Common myeloid progenitor, CD34-positive (primary cell): Measurements from ENCODE around the gene CC2D1A.

Experiments used
- CTCF ChIA-PET: fragments of 350-600 bp; sonication (Branson Sonifier 250); formaldehyde crosslinking; loops from one replicate; lab custom pipeline; 2021; ENCODE audit warnings: antibody characterized with exemption; lab: Charles Lee
- POLR2A ChIA-PET: fragments of 350-600 bp; sonication (Branson Sonifier 250); formaldehyde crosslinking; loops from one replicate; lab custom pipeline; 2021; ENCODE audit warnings: antibody characterized with exemption; lab: Charles Lee
- DNase-seq, 3 donors: peaks; one replicate each; pipeline versions ENCODE4 v3.0.0 to v3.0.0-alpha.2; 2013
- H3K27ac ChIP-seq, 2 experiments: 1 replicate in 1 of 2; 2 replicates in 1 of 2; pipeline ENCODE4 v1.7.0; 2013; ENCODE audit warnings: inconsistent platforms in 2 of 2, low read length in 2 of 2, mild to moderate bottlenecking in 2 of 2, low read depth in 1 of 2, moderate library complexity in 1 of 2; ENCODE audit not compliant: severe bottlenecking in 2 of 2, insufficient read depth in 1 of 2, poor library complexity in 1 of 2
- H3K27me3 ChIP-seq, 5 experiments: replicated peaks in 2 of 5; 1 replicate in 3 of 5; 2 replicates in 2 of 5; pipeline versions ENCODE4 v1.6.1 to v1.7.0; 2013; ENCODE audit warnings: low read length in 4 of 5, mild to moderate bottlenecking in 2 of 5, moderate library complexity in 2 of 5, inconsistent platforms in 1 of 5; ENCODE audit not compliant: insufficient read depth in 5 of 5, control insufficient read depth in 4 of 5
- H3K36me3 ChIP-seq, 4 experiments: 1 replicate in 2 of 4; 2 replicates in 2 of 4; pipeline versions ENCODE4 v1.6.1 to v1.7.0; 2013; ENCODE audit warnings: low read length in 3 of 4, control low read depth in 1 of 4, mild to moderate bottlenecking in 1 of 4; ENCODE audit not compliant: control insufficient read depth in 4 of 4, insufficient read depth in 4 of 4
- H3K4me1 ChIP-seq, 4 experiments: 1 replicate in 3 of 4; 2 replicates in 1 of 4; pipeline versions ENCODE4 v1.6.1 to v1.7.1; 2013; ENCODE audit warnings: low read length in 3 of 4, mild to moderate bottlenecking in 3 of 4, control low read depth in 1 of 4, inconsistent platforms in 1 of 4, moderate library complexity in 1 of 4; ENCODE audit not compliant: control insufficient read depth in 4 of 4, insufficient read depth in 4 of 4; ENCODE audit errors: control extremely low read depth in 1 of 4
- H3K4me3 ChIP-seq, 7 experiments: 1 replicate in 4 of 7; 2 replicates in 3 of 7; pipeline versions ENCODE4 v1.5.1 to v1.7.0; 2013; ENCODE audit warnings: mild to moderate bottlenecking in 7 of 7, low read length in 6 of 7, moderate library complexity in 6 of 7, inconsistent platforms in 2 of 7, low read depth in 2 of 7, control low read depth in 1 of 7; ENCODE audit not compliant: insufficient read depth in 4 of 7, control insufficient read depth in 1 of 7; ENCODE audit errors: extremely low read depth in 1 of 7
- H3K9me3 ChIP-seq, 5 experiments: 1 replicate in 4 of 5; 2 replicates in 1 of 5; pipeline versions ENCODE4 v1.6.1 to v1.7.1; 2013; ENCODE audit warnings: low read length in 4 of 5, mild to moderate bottlenecking in 2 of 5, inconsistent platforms in 1 of 5, low read depth in 1 of 5, moderate library complexity in 1 of 5; ENCODE audit not compliant: control insufficient read depth in 4 of 5, insufficient read depth in 2 of 5; ENCODE audit errors: control extremely low read depth in 1 of 5
- WGBS: methylation state at CpG from one replicate; pipeline ENCODE4 v1.1.5; 2013; ENCODE audit not compliant: insufficient coverage; 5-methylcytosine and 5-hydroxymethylcytosine counted together

Gene CC2D1A

GRCh38 chr19:13899912-13900584 lies 6.0 kb upstream of the CC2D1A start:
- ChIA-PET POLR2A (no interaction called here), CTCF (interaction anchor here (0.9 to 1.6 kb wide), 5 partner anchors 11 to 172 kb away, joined by 3 to 4 read pairs (median 3); partner anchors contain the start of gene MISP3)
- H3K27ac ChIP-seq, result no peak overlapping the region
- H3K36me3 ChIP-seq, result no peaks in the 10 kb centered on the region
- H3K4me3 ChIP-seq, result no peak overlapping the region
- H3K27me3 ChIP-seq, result no peaks in the 10 kb centered on the region
- DNase-seq, result no peak
- no peaks in the 10 kb centered on the region for H3K9me3 ChIP-seq
- H3K4me1 ChIP-seq, result peaks cover 0 to 4% (median 2%) of the 10 kb centered on the region in 4 experiments
- 89% methylated on average over 5 of the region's 5 CpGs for WGBS

- Histone ChIP-seq H3K27ac (no peak overlapping the region), H3K9me3 (no peaks in the 10 kb centered on the region), H3K27me3 (no peaks in the 10 kb centered on the region), H3K36me3 (no peaks in the 10 kb centered on the region), H3K4me3 (no peak overlapping the region), H3K4me1 (peaks cover 0 to 16% (median 14%) of the 10 kb centered on the region in 4 experiments)
- peak; percentile 38 to 54 (median 44) for DNase-seq
- WGBS, result 59% methylated on average over 4 of the region's 4 CpGs
- ChIA-PET CTCF (interaction anchor here (1.0 to 3.2 kb wide), 10 partner anchors 9 to 166 kb away, joined by 3 to 8 read pairs (median 4); no protein-coding TSS in a partner anchor), POLR2A (no interaction called here)
Observed at GRCh38 chr19:13902993-13903555, 2.9 kb upstream of the CC2D1A start.

- ChIA-PET POLR2A (interaction anchor here (1.1 kb wide), 1 partner anchor 26 kb away, joined by 3 read pairs; no protein-coding TSS in a partner anchor), CTCF (interaction anchor here (0.9 to 1.6 kb wide), 4 partner anchors 10 to 207 kb away, joined by 3 to 5 read pairs (median 3); partner anchors contain the start of gene PODNL1)
- H3K36me3 ChIP-seq, result peaks cover 3 to 17% (median 8%) of the 10 kb centered on the region in 4 experiments
- H3K27ac ChIP-seq, result peak overlapping the region in 1 of 2 experiments; percentile 58
- H3K4me3 ChIP-seq, result peak overlapping the region; percentile 42 to 91 (median 81)
- WGBS, result 1% methylated on average over 10 of the region's 13 CpGs
- no peaks in the 10 kb centered on the region for H3K27me3 ChIP-seq
- DNase-seq, result no peak
- peaks cover 0 to 16% (median 14%) of the 10 kb centered on the region in 4 experiments for H3K4me1 ChIP-seq
- H3K9me3 ChIP-seq, result no peaks in the 10 kb centered on the region
Observed at GRCh38 chr19:13906521-13906904, 512 bp downstream of the CC2D1A start.

- H3K36me3 ChIP-seq, result peaks cover 3 to 17% (median 8%) of the 10 kb centered on the region in 4 experiments
- peaks cover 0 to 16% (median 14%) of the 10 kb centered on the region in 4 experiments for H3K4me1 ChIP-seq
- H3K4me3 ChIP-seq, result peak overlapping the region in 6 of 7 experiments; percentile 68 to 91 (median 83)
- no peaks in the 10 kb centered on the region for H3K27me3 ChIP-seq
- CTCF ChIA-PET, result interaction anchor here (0.8 to 1.6 kb wide), 5 partner anchors 9 to 207 kb away, joined by 3 to 5 read pairs (median 3); partner anchors contain the start of genes IL27RA and PODNL1
- 84% methylated on average over 3 of the region's 5 CpGs for WGBS
- POLR2A ChIA-PET, result no interaction called here
- DNase-seq, result no peak
- H3K9me3 ChIP-seq, result no peaks in the 10 kb centered on the region
- peak overlapping the region in 1 of 2 experiments; percentile 58 for H3K27ac ChIP-seq
Observed at GRCh38 chr19:13906910-13907309, 909 bp downstream of the CC2D1A start.

- ChIA-PET POLR2A (no interaction called here), CTCF (interaction anchor here (0.9 to 1.3 kb wide), 2 partner anchors 10 to 35 kb away, joined by 3 to 5 read pairs; no protein-coding TSS in a partner anchor)
- Histone ChIP-seq H3K27me3 (no peaks in the 10 kb centered on the region), H3K36me3 (peaks cover 8 to 34% (median 19%) of the 10 kb centered on the region in 4 experiments), H3K4me1 (peaks cover 0 to 16% (median 13%) of the 10 kb centered on the region in 4 experiments), H3K27ac (no peak overlapping the region), H3K9me3 (no peaks in the 10 kb centered on the region), H3K4me3 (no peak overlapping the region)
- no peak for DNase-seq
- WGBS, result 96% methylated on average over 8 of the region's 8 CpGs
Observed at GRCh38 chr19:13908674-13909073, 2.7 kb downstream of the CC2D1A start.

GRCh38 chr19:13909430-13909829 lies 3.4 kb downstream of the CC2D1A start:
- Histone ChIP-seq H3K4me1 (peaks cover 0 to 15% (median 11%) of the 10 kb centered on the region in 4 experiments), H3K4me3 (no peak overlapping the region), H3K27me3 (no peaks in the 10 kb centered on the region), H3K27ac (no peak overlapping the region), H3K9me3 (no peaks in the 10 kb centered on the region), H3K36me3 (peaks cover 8 to 38% (median 19%) of the 10 kb centered on the region in 4 experiments)
- ChIA-PET POLR2A (interaction anchor here (0.7 kb wide), 1 partner anchor 74 kb away, joined by 6 read pairs; no protein-coding TSS in a partner anchor), CTCF (interaction anchor here (1.3 kb wide), 1 partner anchor 9 kb away, joined by 5 read pairs; no protein-coding TSS in a partner anchor)
- 100% methylated on average over 2 of the region's 2 CpGs for WGBS
- no peak for DNase-seq
